ENCODE results near the gene EGFLAM. TPM values are rescaled to one million over a fixed set of nuclear protein-coding genes. Genes with fewer than 3 reads are reported as not detected.

The EGFLAM gene
- total RNA-seq, 4 donors from 2014 or later: 3.5 to 6.7 (median 6.3) TPM

GRCh38 chr5:38341056-38341455, 82.7 kb downstream of the EGFLAM start:
- no peaks in the 10 kb centered on the region for H3K27me3 ChIP-seq
- no peak for DNase-seq
- no peaks in the 10 kb centered on the region for H3K36me3 ChIP-seq
- no peaks in the 10 kb centered on the region for H3K4me1 ChIP-seq
- intact Hi-C loops (cut with DNase I): no loop called here
- TF ChIP-seq, protein P1, sequence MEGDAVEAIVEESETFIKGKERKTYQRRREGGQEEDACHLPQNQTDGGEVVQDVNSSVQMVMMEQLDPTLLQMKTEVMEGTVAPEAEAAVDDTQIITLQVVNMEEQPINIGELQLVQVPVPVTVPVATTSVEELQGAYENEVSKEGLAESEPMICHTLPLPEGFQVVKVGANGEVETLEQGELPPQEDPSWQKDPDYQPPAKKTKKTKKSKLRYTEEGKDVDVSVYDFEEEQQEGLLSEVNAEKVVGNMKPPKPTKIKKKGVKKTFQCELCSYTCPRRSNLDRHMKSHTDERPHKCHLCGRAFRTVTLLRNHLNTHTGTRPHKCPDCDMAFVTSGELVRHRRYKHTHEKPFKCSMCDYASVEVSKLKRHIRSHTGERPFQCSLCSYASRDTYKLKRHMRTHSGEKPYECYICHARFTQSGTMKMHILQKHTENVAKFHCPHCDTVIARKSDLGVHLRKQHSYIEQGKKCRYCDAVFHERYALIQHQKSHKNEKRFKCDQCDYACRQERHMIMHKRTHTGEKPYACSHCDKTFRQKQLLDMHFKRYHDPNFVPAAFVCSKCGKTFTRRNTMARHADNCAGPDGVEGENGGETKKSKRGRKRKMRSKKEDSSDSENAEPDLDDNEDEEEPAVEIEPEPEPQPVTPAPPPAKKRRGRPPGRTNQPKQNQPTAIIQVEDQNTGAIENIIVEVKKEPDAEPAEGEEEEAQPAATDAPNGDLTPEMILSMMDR (IDR thresholded peaks at IDR 0.05): no peak
- no peak for TF ChIP-seq POLR2A (IDR thresholded peaks at IDR 0.05)
- H3K4me3 ChIP-seq (replicated peaks in 1 of 3): no peak overlapping the region
- WGBS, 2 donors: 56 to 62% methylated on average over 5 of the region's 5 CpGs
- no peaks in the 10 kb centered on the region for H3K9me3 ChIP-seq
- H3K27ac ChIP-seq: no peak overlapping the region

- Histone ChIP-seq H3K27me3 (no peaks in the 10 kb centered on the region), H3K36me3 (no peaks in the 10 kb centered on the region), H3K4me1 (no peaks in the 10 kb centered on the region), H3K4me3 (replicated peaks in 1 of 3) (no peak overlapping the region), H3K9me3 (no peaks in the 10 kb centered on the region), H3K27ac (no peak overlapping the region)
- no peak for DNase-seq
- WGBS, 2 donors: 83 to 84% methylated on average over 3 of the region's 3 CpGs
- intact Hi-C loops (cut with DNase I): no loop called here
- no peak for TF ChIP-seq POLR2A (IDR thresholded peaks at IDR 0.05)
- TF ChIP-seq, protein P1 (IDR thresholded peaks at IDR 0.05): no peak
Observed at GRCh38 chr5:38341641-38342040, 83.3 kb downstream of the EGFLAM start.

- 31 to 33% methylated on average over 2 of the region's 2 CpGs for WGBS, 2 donors
Observed at GRCh38 chr5:38342261-38342660, 83.9 kb downstream of the EGFLAM start.

DNA sequence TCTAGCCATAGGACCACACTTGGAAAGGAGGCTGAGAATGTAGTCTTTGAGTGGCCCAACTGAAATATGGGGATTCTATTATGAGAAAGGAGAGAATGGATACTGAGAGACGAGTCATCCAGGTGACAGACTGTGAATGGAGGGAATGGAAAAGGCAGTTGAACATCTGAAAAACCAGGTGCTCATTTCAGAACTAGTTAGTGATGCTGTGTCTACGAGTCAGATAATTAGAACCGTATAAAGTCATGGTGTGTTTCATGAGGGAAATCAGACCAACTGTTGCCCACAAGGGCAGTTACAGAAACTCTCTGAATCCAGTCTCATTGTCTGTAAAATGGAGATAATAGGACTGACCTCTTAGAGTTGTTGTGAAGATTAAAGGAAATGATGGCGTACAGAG, 86.5 kb downstream of the EGFLAM start:
- Histone ChIP-seq H3K9me3 (no peaks in the 10 kb centered on the region), H3K27me3 (no peaks in the 10 kb centered on the region), H3K27ac (no peak overlapping the region), H3K4me3 (replicated peaks in 1 of 3) (no peak overlapping the region), H3K4me1 (no peaks in the 10 kb centered on the region), H3K36me3 (no peaks in the 10 kb centered on the region)
- 83 to 84% methylated on average over 4 of the region's 4 CpGs for WGBS, 2 donors
- no peak for DNase-seq
- intact Hi-C loops (cut with DNase I): no loop called here
- no peak for TF ChIP-seq POLR2A (IDR thresholded peaks at IDR 0.05)
- TF ChIP-seq, protein P1 (IDR thresholded peaks at IDR 0.05): no peak

More at GRCh38 chr5:38342261-38342660, 83.9 kb downstream of the EGFLAM start:
- no peak for DNase-seq
- Histone ChIP-seq H3K4me3 (replicated peaks in 1 of 3) (no peak overlapping the region), H3K27me3 (no peaks in the 10 kb centered on the region), H3K4me1 (no peaks in the 10 kb centered on the region), H3K9me3 (no peaks in the 10 kb centered on the region), H3K27ac (no peak overlapping the region), H3K36me3 (no peaks in the 10 kb centered on the region)
- TF ChIP-seq POLR2A (IDR thresholded peaks at IDR 0.05): no peak
- TF ChIP-seq, protein P1 (IDR thresholded peaks at IDR 0.05): no peak
- intact Hi-C loops (cut with DNase I): no loop called here

DNA sequence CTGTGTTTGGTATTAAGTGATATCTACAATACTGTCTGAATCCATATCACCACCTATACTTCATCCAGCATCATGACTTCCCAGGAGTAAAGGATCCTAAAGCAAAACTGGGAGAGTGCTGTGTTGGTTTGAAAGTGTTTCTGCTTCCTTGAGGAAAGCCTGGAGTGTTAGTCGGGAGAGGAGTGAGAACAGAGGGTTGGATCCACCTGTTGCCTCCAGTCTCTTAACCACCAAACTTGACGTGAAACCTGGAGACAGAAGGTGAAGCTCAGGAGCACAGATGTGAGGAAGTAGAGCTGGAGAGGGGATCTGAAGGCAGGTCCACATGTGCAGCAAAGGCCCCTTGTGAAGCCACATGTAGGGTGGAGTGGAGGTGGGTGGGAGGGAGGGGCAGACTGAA, 88.2 kb downstream of the EGFLAM start:
- no peaks in the 10 kb centered on the region for H3K9me3 ChIP-seq
- no peak for DNase-seq
- TF ChIP-seq, protein P1 (IDR thresholded peaks at IDR 0.05): no peak
- TF ChIP-seq POLR2A (IDR thresholded peaks at IDR 0.05): no peak
- intact Hi-C loops (cut with DNase I): no loop called here
- H3K36me3 ChIP-seq: no peaks in the 10 kb centered on the region
- H3K4me1 ChIP-seq: no peaks in the 10 kb centered on the region
- no peak overlapping the region for H3K4me3 ChIP-seq (replicated peaks in 1 of 3)
- no peak overlapping the region for H3K27ac ChIP-seq
- H3K27me3 ChIP-seq: no peaks in the 10 kb centered on the region
- WGBS, 2 donors: 85 to 98% methylated on average over 2 of the region's 2 CpGs
